Adipocyte (in vitro differentiated cells): ENCODE results near the gene ARCN1.

Source experiments
- DNase-seq: peaks from one replicate; pipeline ENCODE4 v3.0.0-alpha.2; 2015; ENCODE audit warnings: low read depth
- H3K27me3 ChIP-seq: replicated peaks from 2 replicates; pipeline ENCODE4 v1.7.0; 2013; ENCODE audit warnings: mild to moderate bottlenecking, low read length, moderate library complexity; ENCODE audit not compliant: control insufficient read depth, insufficient read depth
- H3K36me3 ChIP-seq: 2 replicates; pipeline ENCODE4 v1.7.0; 2013; ENCODE audit warnings: low read length, mild to moderate bottlenecking, moderate library complexity; ENCODE audit not compliant: control insufficient read depth, insufficient read depth, severe bottlenecking
- H3K4me1 ChIP-seq: 2 replicates; pipeline ENCODE4 v1.7.0; 2013; ENCODE audit warnings: mild to moderate bottlenecking, low read length, moderate library complexity; ENCODE audit not compliant: control insufficient read depth, insufficient read depth
- H3K4me3 ChIP-seq: 2 replicates; pipeline ENCODE4 v1.7.0; 2013; ENCODE audit warnings: mild to moderate bottlenecking, low read length, moderate library complexity
- H3K9ac ChIP-seq: 2 replicates; pipeline ENCODE4 v1.7.0; 2013; ENCODE audit warnings: mild to moderate bottlenecking, low read length, moderate library complexity
- H3K9me3 ChIP-seq: 2 replicates; pipeline ENCODE4 v1.7.0; 2013; ENCODE audit warnings: mild to moderate bottlenecking, low read length, moderate library complexity; ENCODE audit not compliant: control insufficient read depth

ARCN1 gene

GRCh38 chr11:118615976-118616371 is 43.8 kb downstream of the ARCN1 start:
- H3K27me3 ChIP-seq: no peaks in the 10 kb centered on the region
- peak overlapping the region; percentile 45 for H3K9ac ChIP-seq
- no peak overlapping the region for H3K4me3 ChIP-seq
- no peak for DNase-seq
- no peaks in the 10 kb centered on the region for H3K9me3 ChIP-seq
- peaks cover 78% of the 10 kb centered on the region for H3K4me1 ChIP-seq
- peaks cover 49% of the 10 kb centered on the region for H3K36me3 ChIP-seq

GRCh38 chr11:118618115-118618990 is 46.1 kb downstream of the ARCN1 start:
- H3K9ac ChIP-seq: peak overlapping the region; percentile 85
- H3K36me3 ChIP-seq: peaks cover 47% of the 10 kb centered on the region
- peak; percentile 88 for DNase-seq
- H3K9me3 ChIP-seq: no peaks in the 10 kb centered on the region
- H3K27me3 ChIP-seq: no peaks in the 10 kb centered on the region
- peak overlapping the region; percentile 68 for H3K4me3 ChIP-seq
- peaks cover 79% of the 10 kb centered on the region for H3K4me1 ChIP-seq

GRCh38 chr11:118618991-118619375 is 46.8 kb downstream of the ARCN1 start:
- H3K9me3 ChIP-seq: no peaks in the 10 kb centered on the region
- peaks cover 82% of the 10 kb centered on the region for H3K4me1 ChIP-seq
- peaks cover 42% of the 10 kb centered on the region for H3K36me3 ChIP-seq
- H3K9ac ChIP-seq: peak overlapping the region; percentile 85
- no peaks in the 10 kb centered on the region for H3K27me3 ChIP-seq
- H3K4me3 ChIP-seq: peak overlapping the region; percentile 68
- DNase-seq: peak; percentile 87

- peak overlapping the region; percentile 89 for H3K9ac ChIP-seq
- DNase-seq: peak; percentile 94
- H3K4me3 ChIP-seq: peak overlapping the region; percentile 68
- H3K27me3 ChIP-seq: no peaks in the 10 kb centered on the region
- peaks cover 41% of the 10 kb centered on the region for H3K36me3 ChIP-seq
- H3K9me3 ChIP-seq: no peaks in the 10 kb centered on the region
- peaks cover 85% of the 10 kb centered on the region for H3K4me1 ChIP-seq
Measured at GRCh38 chr11:118619444-118620197, 47.4 kb downstream of the ARCN1 start.

- no peaks in the 10 kb centered on the region for H3K27me3 ChIP-seq
- peak overlapping the region; percentile 89 for H3K9ac ChIP-seq
- H3K9me3 ChIP-seq: no peaks in the 10 kb centered on the region
- DNase-seq: no peak
- H3K36me3 ChIP-seq: peaks cover 42% of the 10 kb centered on the region
- H3K4me1 ChIP-seq: peaks cover 89% of the 10 kb centered on the region
- H3K4me3 ChIP-seq: peak overlapping the region; percentile 81
Measured at GRCh38 chr11:118620529-118621070, 48.4 kb downstream of the ARCN1 start.

- Histone ChIP-seq H3K4me3 (peak overlapping the region; percentile 81), H3K9me3 (no peaks in the 10 kb centered on the region), H3K9ac (peak overlapping the region; percentile 89), H3K36me3 (peaks cover 40% of the 10 kb centered on the region), H3K27me3 (no peaks in the 10 kb centered on the region), H3K4me1 (peaks cover 86% of the 10 kb centered on the region)
- peak; percentile 93 for DNase-seq
Measured at GRCh38 chr11:118621071-118621783, 49.0 kb downstream of the ARCN1 start.

GRCh38 chr11:118621784-118622375 is 49.7 kb downstream of the ARCN1 start:
- Histone ChIP-seq H3K4me1 (peaks cover 80% of the 10 kb centered on the region), H3K4me3 (peak overlapping the region; percentile 81), H3K27me3 (no peaks in the 10 kb centered on the region), H3K9ac (peak overlapping the region; percentile 89), H3K9me3 (no peaks in the 10 kb centered on the region), H3K36me3 (peaks cover 38% of the 10 kb centered on the region)
- peak; percentile 38 for DNase-seq

- Histone ChIP-seq H3K4me1 (peaks cover 72% of the 10 kb centered on the region), H3K9ac (peak overlapping the region; percentile 89), H3K9me3 (no peaks in the 10 kb centered on the region), H3K27me3 (no peaks in the 10 kb centered on the region), H3K4me3 (peak overlapping the region; percentile 81), H3K36me3 (peaks cover 38% of the 10 kb centered on the region)
- DNase-seq: peak; percentile 83
Measured at GRCh38 chr11:118622376-118623268, 50.4 kb downstream of the ARCN1 start.

GRCh38 chr11:118623269-118623655 is 51.1 kb downstream of the ARCN1 start:
- Histone ChIP-seq H3K36me3 (peaks cover 43% of the 10 kb centered on the region), H3K27me3 (no peaks in the 10 kb centered on the region), H3K9me3 (no peaks in the 10 kb centered on the region), H3K4me3 (peak overlapping the region; percentile 81), H3K9ac (peak overlapping the region; percentile 89), H3K4me1 (peaks cover 66% of the 10 kb centered on the region)
- DNase-seq: peak; percentile 45
